H1 (cell line): Measurements from ENCODE around the gene ARHGEF4.

ENCODE experiments used
- ATF2 ChIP-seq: IDR thresholded peaks from 2 replicates; pipeline ENCODE4 v1.6.1; 2012; ENCODE audit warnings: low read length, inconsistent platforms
- BRCA1 ChIP-seq: IDR thresholded peaks from 2 replicates; pipeline ENCODE4 v1.6.1; 2012; ENCODE audit warnings: low read depth, low read length, improper control_type of control experiment
- CBX5 ChIP-seq: fragments of 300-800, 300-1000 bp; sonication (generic); IDR thresholded peaks from 2 replicates; pipeline ENCODE4 v1.7.1; 2016; ENCODE audit warnings: antibody characterized with exemption, low read length, low read depth
- CTCF ChIP-seq, 3 experiments: IDR thresholded peaks; 1 replicate in 2 of 3; 2 replicates in 1 of 3; pipeline versions ENCODE4 v1.5.1 to v1.6.1; 2011; ENCODE audit warnings: low read length in 3 of 3, mild to moderate bottlenecking in 3 of 3, inconsistent platforms in 2 of 3, low read depth in 1 of 3, moderate library complexity in 1 of 3; ENCODE audit not compliant: insufficient read depth in 1 of 3; ENCODE audit errors: control extremely low read depth in 1 of 3
- EP300 ChIP-seq, 2 experiments: IDR thresholded peaks; 1 replicate in 1 of 2; 2 replicates in 1 of 2; pipeline ENCODE4 v1.6.1; 2011 to 2012; ENCODE audit warnings: low read depth in 2 of 2, low read length in 2 of 2, mild to moderate bottlenecking in 2 of 2, borderline replicate concordance in 1 of 2, inconsistent platforms in 1 of 2, moderate library complexity in 1 of 2
- EZH2 ChIP-seq: fragments of 200-600 bp; sonication (generic); IDR thresholded peaks from 2 replicates; pipeline ENCODE4 v1.7.1; 2012; ENCODE audit warnings: low read depth, mild to moderate bottlenecking, moderate library complexity, low read length, inconsistent platforms; ENCODE audit not compliant: severe bottlenecking
- KDM1A ChIP-seq: fragments of 200-600, 300-600 bp; sonication (generic); IDR thresholded peaks from 2 replicates; pipeline ENCODE4 v1.7.1; 2016; ENCODE audit warnings: mild to moderate bottlenecking, low read length, borderline replicate concordance
- MAFK ChIP-seq: IDR thresholded peaks from 2 replicates; pipeline ENCODE4 v1.6.1; 2012; ENCODE audit warnings: low read depth, mild to moderate bottlenecking, improper control_type of control experiment, low read length
- POLR2AphosphoS5 ChIP-seq: IDR thresholded peaks from 2 replicates; pipeline ENCODE4 v1.6.1; 2011; ENCODE audit warnings: low read depth, low read length
- RFX5 ChIP-seq: IDR thresholded peaks from 2 replicates; pipeline ENCODE4 v1.6.1; 2011; ENCODE audit warnings: low read depth, low read length, improper control_type of control experiment, borderline replicate concordance
- SIN3A ChIP-seq, 2 experiments: IDR thresholded peaks in 1 of 2; conservative IDR thresholded peaks in 1 of 2; 2 replicates each; pipeline ENCODE4 v1.6.1; 2011 to 2012; ENCODE audit warnings: low read length in 2 of 2, improper control_type of control experiment in 1 of 2, low read depth in 1 of 2, mild to moderate bottlenecking in 1 of 2
- SP1 ChIP-seq: IDR thresholded peaks from 2 replicates; pipeline ENCODE4 v1.6.1; 2011; ENCODE audit warnings: low read depth, low read length
- TAF1 ChIP-seq: IDR thresholded peaks from 2 replicates; pipeline ENCODE4 v1.6.1; 2011; ENCODE audit warnings: mild to moderate bottlenecking, low read depth, low read length
- USF2 ChIP-seq: IDR thresholded peaks from 2 replicates; pipeline ENCODE4 v1.6.1; 2011; ENCODE audit warnings: low read length, improper control_type of control experiment

GRCh38 chr2:130918393-130918792 is 81.7 kb downstream of the ARHGEF4 start:
- TF ChIP-seq MAFK (no peak), BRCA1 (no peak), CTCF (IDR thresholded peaks at IDR 0.05; ENCODE audit: control extremely low read depth in 1 of 3, insufficient read depth in 1 of 3, low read depth in 1 of 3, low read length in 3 of 3) (no peak), EP300 (IDR thresholded peaks at IDR 0.05; ENCODE audit: borderline replicate concordance in 1 of 2, low read depth in 2 of 2, low read length in 2 of 2) (no peak), POLR2AphosphoS5 (no peak), SIN3A (conservative IDR thresholded peaks at IDR 0.05 in 1 of 2, IDR thresholded peaks at IDR 0.05 in 1 of 2; ENCODE audit: low read depth in 1 of 2, low read length in 2 of 2) (no peak), ATF2 (no peak), KDM1A (no peak), EZH2 (no peak), TAF1 (no peak), USF2 (no peak), RFX5 (no peak), CBX5 (no peak), SP1 (no peak)
